Measurements from ENCODE around the gene CXorf65.

The CXorf65 gene

GRCh38 chrX:71057848-71058530, 48.6 kb downstream of the CXorf65 start:
- DNase-seq = no peak

- DNase-seq = no peak
Observed at GRCh38 chrX:71056867-71057266, 49.7 kb downstream of the CXorf65 start.
